Measurements from ENCODE around the gene GAGE10.
"Not testable (repeated sequence)": the region's sequence is repeated elsewhere in the genome, so short reads cannot be mapped to it uniquely, and the experiment has no call there.

Gene GAGE10

GRCh38 chrX:49330421-49330820 lies 27.0 kb downstream of the GAGE10 start:
- not testable (repeated sequence) for DNase-seq

- DNase-seq = not testable (repeated sequence)
These were observed 27.8 kb downstream of the GAGE10 start, which contains the start of gene GAGE13 for GRCh38 chrX:49331282-49331681. TSS of gene GAGE13 (plus strand) at chrX:49331582. CDS start at chrX:49332738, 1,156 bp downstream.

- DNase-seq = not testable (repeated sequence)
These were observed 28.4 kb downstream of the GAGE10 start for GRCh38 chrX:49331841-49332240.

- not testable (repeated sequence) for DNase-seq
These were observed 38.0 kb downstream of the GAGE10 start for GRCh38 chrX:49341449-49341848.

- DNase-seq = not testable (repeated sequence)
These were observed 41.2 kb downstream of the GAGE10 start for GRCh38 chrX:49344496-49345175.

GRCh38 chrX:49345402-49345801 lies 42.0 kb downstream of the GAGE10 start:
- DNase-seq = not testable (repeated sequence)

- DNase-seq = not testable (repeated sequence)
These were observed 42.7 kb downstream of the GAGE10 start for GRCh38 chrX:49346150-49346549.

Data from GDM1 (cell line).